GDM1 (cell line): Measurements from ENCODE around the gene KIZ.
A peak's percentile ranks its signal among the peaks of the same experiment; 100 is the strongest.

Experiments used
- DNase-seq: peaks from one replicate; lab custom pipeline; 2025; lab: John Stamatoyannopoulos, UW

KIZ gene, protein sequence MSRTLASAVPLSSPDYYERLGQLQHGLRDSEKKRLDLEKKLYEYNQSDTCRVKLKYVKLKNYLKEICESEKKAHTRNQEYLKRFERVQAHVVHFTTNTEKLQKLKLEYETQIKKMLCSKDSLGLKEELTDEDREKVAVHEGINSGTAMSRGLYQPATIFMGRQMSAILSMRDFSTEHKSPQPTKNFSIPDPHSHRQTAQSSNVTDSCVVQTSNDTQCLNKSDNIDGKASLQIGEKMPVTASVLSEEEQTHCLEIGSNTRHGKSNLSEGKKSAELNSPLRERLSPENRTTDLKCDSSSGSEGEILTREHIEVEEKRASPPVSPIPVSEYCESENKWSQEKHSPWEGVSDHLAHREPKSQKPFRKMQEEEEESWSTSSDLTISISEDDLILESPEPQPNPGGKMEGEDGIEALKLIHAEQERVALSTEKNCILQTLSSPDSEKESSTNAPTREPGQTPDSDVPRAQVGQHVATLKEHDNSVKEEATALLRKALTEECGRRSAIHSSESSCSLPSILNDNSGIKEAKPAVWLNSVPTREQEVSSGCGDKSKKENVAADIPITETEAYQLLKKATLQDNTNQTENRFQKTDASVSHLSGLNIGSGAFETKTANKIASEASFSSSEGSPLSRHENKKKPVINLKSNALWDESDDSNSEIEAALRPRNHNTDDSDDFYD

DNA sequence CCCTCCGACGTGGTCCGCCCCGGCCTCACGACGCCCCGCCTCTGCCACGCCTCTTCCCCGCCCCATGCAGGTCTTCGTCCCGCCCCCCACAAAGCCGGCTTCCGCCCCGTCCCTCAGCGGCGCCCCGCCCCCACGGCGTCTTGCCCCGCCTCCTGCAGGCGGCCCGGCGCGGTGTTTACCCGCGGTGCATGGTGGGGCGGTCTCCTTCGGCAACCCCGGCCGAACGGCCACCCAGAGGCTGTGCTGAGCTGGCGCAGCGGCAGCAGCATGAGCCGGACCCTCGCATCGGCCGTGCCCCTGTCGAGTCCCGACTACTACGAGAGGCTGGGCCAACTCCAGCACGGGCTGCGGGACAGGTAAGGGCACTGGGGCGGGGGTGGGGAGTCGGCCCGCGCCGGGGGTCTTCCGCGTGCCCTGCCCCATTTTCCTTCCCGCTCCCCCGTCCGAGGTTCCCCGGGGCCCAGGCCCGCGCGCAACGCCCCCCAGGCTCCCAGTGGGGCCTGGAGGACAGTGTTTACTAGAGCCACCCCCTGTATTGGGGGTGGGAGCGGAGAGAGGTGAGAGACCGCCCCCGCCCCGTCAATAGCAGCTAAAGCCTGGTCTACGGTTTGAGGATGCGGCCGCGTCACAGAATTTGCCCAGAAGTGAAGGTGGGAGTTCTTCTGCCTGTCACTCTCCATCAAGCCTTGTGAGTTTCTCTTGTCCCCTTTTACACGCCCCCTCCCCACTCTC lies at the start of gene KIZ:
Gene KIZ (plus strand): TSS at position 234 of the 732 bp plus-strand sequence. CDS start 34 bp downstream, at position 268.
- DNase-seq = peak; percentile 93

- no peak for DNase-seq
Observed at GRCh38 chr20:21077809-21078345, 48.0 kb upstream of the KIZ start.

- no peak for DNase-seq
Observed at GRCh38 chr20:21082584-21082983, 43.3 kb upstream of the KIZ start.

- DNase-seq = no peak
Observed at GRCh38 chr20:21083825-21084325, 42.0 kb upstream of the KIZ start.

DNA sequence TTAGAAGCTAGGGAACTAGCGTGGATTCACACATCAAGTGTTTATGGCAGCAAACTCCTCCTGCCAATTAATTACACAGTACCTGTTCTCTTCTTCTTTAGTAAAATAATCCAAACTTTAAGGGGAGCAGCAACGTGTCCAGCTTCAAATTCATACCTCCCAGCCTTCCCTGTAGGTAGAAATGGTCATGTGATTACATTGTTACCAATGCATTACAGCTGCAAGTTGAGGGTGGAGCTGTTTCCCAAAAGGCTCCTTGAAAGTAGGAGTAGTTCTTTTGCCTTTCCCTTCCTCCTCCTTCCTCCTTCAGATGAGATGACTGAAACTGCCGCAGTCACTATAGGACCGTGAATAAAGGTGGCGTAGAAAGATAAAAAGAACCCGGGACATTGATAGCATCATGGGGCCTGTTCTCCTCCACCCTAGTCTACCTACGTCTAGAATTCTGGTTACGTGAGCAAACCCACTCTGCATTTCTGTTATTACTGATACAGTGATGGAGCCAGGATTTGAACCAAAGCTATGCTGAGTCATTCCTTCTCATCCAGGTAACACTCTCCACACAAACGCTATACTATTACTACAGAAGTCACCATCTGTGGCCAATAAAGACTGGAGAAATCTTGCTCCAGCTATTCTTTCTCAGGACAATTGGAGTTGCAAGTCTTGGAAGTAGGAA lies 37.9 kb upstream of the KIZ start:
- DNase-seq = no peak

GRCh38 chr20:21089391-21089790 lies 36.5 kb upstream of the KIZ start:
- no peak for DNase-seq

GRCh38 chr20:21090111-21090618 lies 35.7 kb upstream of the KIZ start:
- no peak for DNase-seq

- no peak for DNase-seq
Observed at GRCh38 chr20:21090721-21091120, 35.2 kb upstream of the KIZ start.

- DNase-seq = no peak
Observed at GRCh38 chr20:21092806-21093205, 33.1 kb upstream of the KIZ start.

GRCh38 chr20:21096321-21097043 lies 29.4 kb upstream of the KIZ start:
- DNase-seq = no peak

GRCh38 chr20:21099751-21100577 lies 25.9 kb upstream of the KIZ start:
- no peak for DNase-seq

- DNase-seq = no peak
Observed at GRCh38 chr20:21100578-21101452, 25.1 kb upstream of the KIZ start.

DNA sequence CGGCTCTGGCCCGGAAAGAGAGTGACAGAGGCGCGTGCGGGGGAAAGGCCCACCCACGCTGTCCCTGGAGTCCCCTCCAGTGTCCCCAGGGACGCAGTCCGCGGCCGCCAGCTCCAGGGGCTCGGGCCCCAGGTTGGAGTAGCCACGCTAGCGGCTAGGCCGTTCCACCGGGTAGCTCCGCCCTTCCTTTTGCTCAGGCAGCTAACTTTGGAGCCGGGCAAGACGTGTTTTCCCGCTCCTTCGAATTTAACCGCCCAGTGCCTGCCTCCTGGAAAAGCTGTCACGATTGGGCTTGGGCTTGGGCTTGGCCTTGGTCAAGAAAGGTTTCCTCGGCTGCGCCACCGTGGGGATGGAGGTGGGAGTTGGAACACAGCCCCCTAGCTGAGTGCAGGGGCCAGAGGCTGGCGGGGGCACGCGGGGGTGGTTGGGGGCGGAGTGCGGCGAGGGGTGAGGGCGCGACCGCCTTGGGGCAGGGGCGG lies 24.4 kb upstream of the KIZ start:
- no peak for DNase-seq

DNA sequence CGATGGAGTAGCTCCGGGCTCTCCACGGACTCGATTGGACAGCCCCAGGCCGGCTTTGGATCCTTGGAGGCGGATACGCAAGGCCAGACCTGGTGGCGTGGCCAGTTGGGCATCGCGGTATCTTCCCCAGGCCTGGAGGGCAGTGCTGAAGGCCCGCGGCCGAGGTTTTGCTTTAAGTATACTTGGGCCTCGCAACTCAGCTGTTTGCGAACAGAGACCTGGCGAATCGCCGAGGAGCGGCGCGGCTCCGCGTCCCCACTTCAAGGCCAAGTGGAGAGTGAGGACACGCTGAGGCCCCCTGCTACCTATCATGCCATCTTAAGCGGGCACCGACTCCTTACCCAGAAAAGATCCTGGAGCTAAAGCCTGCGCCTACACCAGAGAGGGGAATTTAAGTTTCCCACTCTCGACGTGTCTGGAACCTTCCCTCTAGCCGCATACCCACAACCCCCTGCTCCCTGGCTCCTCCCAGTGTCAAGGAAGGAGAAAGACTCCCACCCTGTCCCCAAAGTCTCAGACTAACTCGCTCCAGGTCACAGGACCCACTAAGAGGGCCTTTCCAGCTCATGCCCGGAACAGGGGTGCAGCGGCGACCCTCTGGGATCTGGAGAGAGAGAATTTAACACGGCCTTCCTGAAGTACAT lies 23.8 kb upstream of the KIZ start:
- DNase-seq = no peak

DNA sequence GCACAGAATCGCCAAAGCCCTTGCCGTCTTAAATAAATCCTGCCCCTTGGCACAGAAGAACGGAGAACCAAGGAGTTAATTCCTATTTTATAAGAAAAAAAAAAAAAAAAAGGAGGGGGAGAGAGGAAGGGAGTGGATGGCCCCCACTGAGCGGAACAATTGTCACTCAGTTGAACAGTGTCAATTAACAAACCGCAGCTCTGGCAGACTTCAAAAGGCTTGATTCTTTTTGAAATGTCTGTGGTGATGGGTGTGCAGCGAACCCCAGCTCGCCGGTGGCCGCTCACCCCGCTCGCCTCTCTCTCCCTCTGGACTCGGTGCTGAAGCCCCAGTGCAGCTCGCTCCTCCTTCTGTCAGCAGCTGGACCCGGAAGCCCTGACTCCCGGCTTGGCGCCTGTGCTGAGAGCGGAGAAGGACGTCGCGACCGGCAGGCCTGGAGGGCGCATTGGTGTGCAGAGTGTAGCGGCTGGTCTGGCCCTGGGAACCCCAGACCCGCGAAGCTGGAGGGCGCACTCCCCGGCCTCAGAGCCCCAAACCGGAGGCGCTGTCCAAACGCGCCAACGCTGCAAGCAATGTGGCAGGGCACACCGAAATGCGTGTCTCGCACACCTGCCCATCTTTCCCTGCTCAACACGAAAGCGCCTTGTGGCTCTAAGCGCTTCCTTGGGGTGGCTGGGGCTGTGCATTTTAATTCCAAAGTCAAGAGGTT lies 23.1 kb upstream of the KIZ start:
- no peak for DNase-seq

DNA sequence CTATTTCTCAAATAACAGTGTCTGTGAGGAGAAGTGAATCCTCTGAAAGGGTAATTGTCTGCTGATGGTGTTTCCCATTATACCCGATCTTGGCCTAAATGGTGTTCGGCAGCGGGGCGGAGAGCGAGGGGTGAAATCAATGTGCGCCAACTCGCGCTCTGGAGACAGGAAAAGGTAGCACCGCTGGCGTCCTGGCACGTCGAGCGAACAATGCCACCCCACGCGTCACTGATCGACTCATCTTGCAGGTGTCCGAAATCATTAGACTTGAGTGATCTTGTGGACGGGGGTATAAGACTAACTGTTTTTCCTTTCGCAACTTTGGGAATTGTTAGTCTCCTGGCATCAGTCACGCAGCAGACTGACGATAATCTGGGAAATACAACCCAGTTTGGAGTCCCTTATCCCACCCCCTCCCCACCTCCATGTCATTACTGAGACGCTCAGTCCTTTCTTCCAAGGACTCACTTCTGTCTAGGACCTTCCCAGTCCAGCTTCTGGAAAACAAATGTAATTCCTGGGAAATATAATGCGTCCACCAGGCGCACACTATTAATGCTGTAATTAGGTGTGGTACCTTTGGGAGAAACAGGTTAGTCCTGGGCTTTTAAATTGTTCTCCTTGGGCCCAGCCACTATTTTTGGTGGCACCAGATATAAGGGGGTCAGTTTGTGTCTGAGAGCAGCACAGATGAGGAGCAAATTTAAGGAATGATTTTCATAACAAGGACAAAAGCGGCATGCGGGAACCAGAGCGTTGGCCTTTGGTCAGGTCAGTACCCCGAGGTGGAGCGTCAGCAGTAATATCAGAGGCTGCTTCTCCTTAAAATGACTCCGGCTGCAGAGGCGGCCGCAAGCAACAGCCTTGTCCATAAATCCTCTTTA lies 22.1 kb upstream of the KIZ start:
- DNase-seq = no peak

GRCh38 chr20:21104466-21104761 lies 21.5 kb upstream of the KIZ start:
- DNase-seq = no peak
